PFSK-1 (cell line): Measurements from ENCODE around the gene TLR5.

Experiments used
- FOXP2 ChIP-seq: optimal IDR thresholded peaks from 2 replicates; pipeline ENCODE3; 2011; ENCODE audit warnings: borderline replicate concordance, control low read depth, inconsistent platforms; ENCODE audit not compliant: insufficient read depth; ENCODE audit errors: extremely low read length, extremely low read depth
- POLR2AphosphoS5 ChIP-seq: IDR thresholded peaks from 2 replicates; pipeline ENCODE4 v1.6.1; 2012; ENCODE audit warnings: low read depth, mild to moderate bottlenecking, control low read depth, low read length, moderate library complexity
- REST ChIP-seq, 2 experiments: IDR thresholded peaks; 2 replicates each; pipeline versions ENCODE4 v1.6.1 to v1.8.0; 2011 to 2012; ENCODE audit warnings: low read depth in 2 of 2, low read length in 2 of 2, control low read depth in 1 of 2, inconsistent platforms in 1 of 2, mild to moderate bottlenecking in 1 of 2, moderate library complexity in 1 of 2; ENCODE audit not compliant: insufficient read depth in 1 of 2
- SIN3A ChIP-seq: IDR thresholded peaks from 2 replicates; pipeline ENCODE4 v1.6.1; 2012; ENCODE audit warnings: mild to moderate bottlenecking, low read length, moderate library complexity, borderline replicate concordance; ENCODE audit not compliant: insufficient read depth
- TAF1 ChIP-seq: IDR thresholded peaks from 2 replicates; pipeline ENCODE4 v1.6.1; 2012; ENCODE audit warnings: low read length, control low read depth, borderline replicate concordance; ENCODE audit not compliant: insufficient read depth

The TLR5 gene

GRCh38 chr1:223114871-223115270 lies 28.2 kb downstream of the TLR5 start:
- TF ChIP-seq TAF1 (no peak), FOXP2 (no peak), REST (IDR thresholded peaks at IDR 0.05; ENCODE audit: insufficient read depth in 1 of 2, low read depth in 2 of 2, low read length in 2 of 2) (no peak), SIN3A (no peak), POLR2AphosphoS5 (no peak)

GRCh38 chr1:223110952-223111351 lies 32.1 kb downstream of the TLR5 start:
- TF ChIP-seq REST (IDR thresholded peaks at IDR 0.05; ENCODE audit: insufficient read depth in 1 of 2, low read depth in 2 of 2, low read length in 2 of 2) = no peak
- no peak for TF ChIP-seq SIN3A
- no peak for TF ChIP-seq FOXP2
- TF ChIP-seq TAF1 = no peak
- no peak for TF ChIP-seq POLR2AphosphoS5

GRCh38 chr1:223109581-223110026 lies 33.4 kb downstream of the TLR5 start:
- TF ChIP-seq FOXP2 (no peak), SIN3A (no peak), TAF1 (no peak), POLR2AphosphoS5 (no peak), REST (IDR thresholded peaks at IDR 0.05; ENCODE audit: insufficient read depth in 1 of 2, low read depth in 2 of 2, low read length in 2 of 2) (no peak)

GRCh38 chr1:223106856-223107255 lies 36.2 kb downstream of the TLR5 start:
- TF ChIP-seq SIN3A (no peak), REST (IDR thresholded peaks at IDR 0.05; ENCODE audit: insufficient read depth in 1 of 2, low read depth in 2 of 2, low read length in 2 of 2) (no peak), POLR2AphosphoS5 (no peak), TAF1 (no peak), FOXP2 (no peak)

GRCh38 chr1:223105568-223105967 lies 37.5 kb downstream of the TLR5 start:
- TF ChIP-seq POLR2AphosphoS5 (no peak), REST (IDR thresholded peaks at IDR 0.05; ENCODE audit: insufficient read depth in 1 of 2, low read depth in 2 of 2, low read length in 2 of 2) (no peak), TAF1 (no peak), FOXP2 (no peak), SIN3A (no peak)
